Cardiac fibroblast (primary cell): ENCODE data around the gene RFWD3.

Source experiments
- DNase-seq, 2 donors: peaks; one replicate each; pipeline versions ENCODE4 v3.0.0 to v3.0.0-alpha.2; 2010; ENCODE audit warnings: low read depth in 2 of 2
- H3K4me3 ChIP-seq, 2 donors: replicated peaks in 1 of 2; 1 replicate in 1 of 2; 2 replicates in 1 of 2; pipeline ENCODE4 v1.5.1; 2011; ENCODE audit warnings: low read depth in 2 of 2, low read length in 2 of 2, mild to moderate bottlenecking in 2 of 2, moderate library complexity in 1 of 2
- TF ChIP-seq, protein P1 (sequence below): IDR thresholded peaks from one replicate; pipeline ENCODE4 v1.5.1; 2011; ENCODE audit warnings: low read depth, mild to moderate bottlenecking, low read length, inconsistent platforms

The RFWD3 gene

DNA sequence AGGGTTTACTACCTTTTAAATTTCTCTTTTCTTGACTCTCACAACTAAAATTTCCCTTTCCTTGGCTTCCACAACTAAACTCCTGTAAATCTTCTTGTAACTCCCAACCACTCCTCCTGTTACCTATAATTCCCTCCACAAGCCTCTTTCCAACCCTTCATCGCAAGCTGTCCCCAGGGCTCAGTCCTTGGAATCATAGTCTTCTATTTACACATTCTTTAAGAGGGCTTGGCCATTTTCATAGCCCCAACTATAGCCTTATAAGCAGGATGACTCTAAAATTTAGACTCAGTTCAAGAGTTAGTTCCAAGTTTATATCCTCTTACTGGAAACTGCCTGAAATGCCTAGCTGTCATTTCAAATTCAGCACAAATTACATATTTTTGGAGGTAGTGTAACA, 83.7 kb downstream of the RFWD3 start:
- TF ChIP-seq, protein P1, sequence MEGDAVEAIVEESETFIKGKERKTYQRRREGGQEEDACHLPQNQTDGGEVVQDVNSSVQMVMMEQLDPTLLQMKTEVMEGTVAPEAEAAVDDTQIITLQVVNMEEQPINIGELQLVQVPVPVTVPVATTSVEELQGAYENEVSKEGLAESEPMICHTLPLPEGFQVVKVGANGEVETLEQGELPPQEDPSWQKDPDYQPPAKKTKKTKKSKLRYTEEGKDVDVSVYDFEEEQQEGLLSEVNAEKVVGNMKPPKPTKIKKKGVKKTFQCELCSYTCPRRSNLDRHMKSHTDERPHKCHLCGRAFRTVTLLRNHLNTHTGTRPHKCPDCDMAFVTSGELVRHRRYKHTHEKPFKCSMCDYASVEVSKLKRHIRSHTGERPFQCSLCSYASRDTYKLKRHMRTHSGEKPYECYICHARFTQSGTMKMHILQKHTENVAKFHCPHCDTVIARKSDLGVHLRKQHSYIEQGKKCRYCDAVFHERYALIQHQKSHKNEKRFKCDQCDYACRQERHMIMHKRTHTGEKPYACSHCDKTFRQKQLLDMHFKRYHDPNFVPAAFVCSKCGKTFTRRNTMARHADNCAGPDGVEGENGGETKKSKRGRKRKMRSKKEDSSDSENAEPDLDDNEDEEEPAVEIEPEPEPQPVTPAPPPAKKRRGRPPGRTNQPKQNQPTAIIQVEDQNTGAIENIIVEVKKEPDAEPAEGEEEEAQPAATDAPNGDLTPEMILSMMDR, result no peak
- DNase-seq, result no peak
- no peak overlapping the region for H3K4me3 ChIP-seq

DNA sequence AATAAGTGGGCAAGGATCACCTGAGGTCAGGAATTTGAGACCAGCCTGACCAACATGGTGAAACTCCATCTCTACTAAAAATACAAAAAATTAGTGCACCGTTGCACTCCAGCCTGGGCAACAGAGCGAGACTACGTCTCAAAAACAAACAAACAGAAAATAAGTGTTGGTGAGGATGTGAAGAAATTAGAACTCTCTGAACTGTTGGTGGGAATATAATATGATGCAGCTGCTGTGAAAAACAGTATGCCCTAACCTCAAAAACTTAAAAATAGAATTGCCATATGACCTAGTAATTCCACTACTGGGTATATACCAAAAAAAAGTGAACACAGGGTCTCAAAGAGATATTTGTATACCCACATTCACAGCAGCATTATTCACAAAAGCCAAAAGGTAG, 85.8 kb downstream of the RFWD3 start:
- H3K4me3 ChIP-seq, result no peak overlapping the region
- DNase-seq, result no peak
- TF ChIP-seq, protein P1, result no peak

DNA sequence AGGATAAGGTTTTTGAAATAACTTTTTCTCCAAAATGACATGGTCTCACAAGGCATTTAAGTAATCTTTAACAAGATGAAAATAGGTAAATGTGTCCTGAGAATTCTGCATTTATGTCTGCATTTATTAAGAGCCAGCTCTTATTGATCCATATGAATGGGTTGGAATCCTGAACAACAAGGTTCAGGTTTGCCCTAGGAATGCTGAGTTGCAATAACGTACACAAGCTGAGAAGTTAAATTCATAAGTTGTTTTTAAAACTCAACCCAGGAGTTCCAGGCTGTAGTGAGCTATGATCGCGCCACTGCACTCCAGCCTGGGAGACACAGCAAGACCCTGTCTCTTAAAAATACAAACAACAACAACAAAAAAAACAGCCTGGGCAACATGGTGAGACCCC, 87.8 kb downstream of the RFWD3 start:
- TF ChIP-seq, protein P1, result no peak
- H3K4me3 ChIP-seq, result no peak overlapping the region
- DNase-seq, result no peak

DNA sequence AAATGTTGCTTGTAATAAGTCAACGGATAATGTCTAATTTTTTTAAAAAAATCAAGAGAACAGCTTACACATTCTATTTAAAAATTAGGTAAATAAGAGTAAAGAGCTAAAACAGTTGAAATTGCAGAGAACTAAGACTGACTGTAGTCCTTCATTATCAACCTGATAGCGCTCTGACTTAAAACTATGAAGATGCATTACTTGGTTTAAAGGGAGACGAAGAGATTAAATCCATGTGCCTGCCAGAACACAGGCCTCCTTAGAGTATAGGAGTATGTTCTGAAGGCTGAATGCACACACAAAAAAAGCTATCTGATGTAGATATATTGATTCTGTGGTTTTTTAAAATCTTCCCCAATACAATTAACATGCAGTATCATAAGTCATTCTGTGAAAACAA, 88.2 kb downstream of the RFWD3 start:
- no peak overlapping the region for H3K4me3 ChIP-seq
- DNase-seq, result no peak
- TF ChIP-seq, protein P1, result no peak

DNA sequence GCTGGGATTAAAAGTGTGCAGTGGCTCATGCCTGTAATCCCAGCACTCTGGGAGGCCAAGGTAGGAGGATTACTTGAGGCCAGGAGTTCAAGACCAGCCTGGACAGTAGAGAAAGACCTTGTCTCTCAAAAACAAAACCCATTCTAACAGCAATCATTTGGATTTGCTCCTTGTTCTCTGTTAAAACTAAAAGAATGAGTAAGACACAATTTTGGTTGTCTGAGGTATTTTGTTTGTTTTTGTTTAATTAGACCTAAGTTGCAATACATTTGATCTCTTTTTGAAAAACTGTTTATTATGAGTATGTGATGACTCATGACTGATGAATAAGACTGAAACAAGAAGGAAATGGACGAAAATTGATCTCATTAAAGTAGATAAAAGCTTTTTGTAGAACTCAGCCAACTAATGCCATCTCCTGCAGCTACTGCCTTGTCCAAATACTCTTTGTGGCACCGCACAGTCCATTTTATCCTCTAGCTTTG, 88.8 kb downstream of the RFWD3 start:
- no peak overlapping the region for H3K4me3 ChIP-seq
- DNase-seq, result peak; percentile 26 to 39
- TF ChIP-seq, protein P1, result no peak

DNA sequence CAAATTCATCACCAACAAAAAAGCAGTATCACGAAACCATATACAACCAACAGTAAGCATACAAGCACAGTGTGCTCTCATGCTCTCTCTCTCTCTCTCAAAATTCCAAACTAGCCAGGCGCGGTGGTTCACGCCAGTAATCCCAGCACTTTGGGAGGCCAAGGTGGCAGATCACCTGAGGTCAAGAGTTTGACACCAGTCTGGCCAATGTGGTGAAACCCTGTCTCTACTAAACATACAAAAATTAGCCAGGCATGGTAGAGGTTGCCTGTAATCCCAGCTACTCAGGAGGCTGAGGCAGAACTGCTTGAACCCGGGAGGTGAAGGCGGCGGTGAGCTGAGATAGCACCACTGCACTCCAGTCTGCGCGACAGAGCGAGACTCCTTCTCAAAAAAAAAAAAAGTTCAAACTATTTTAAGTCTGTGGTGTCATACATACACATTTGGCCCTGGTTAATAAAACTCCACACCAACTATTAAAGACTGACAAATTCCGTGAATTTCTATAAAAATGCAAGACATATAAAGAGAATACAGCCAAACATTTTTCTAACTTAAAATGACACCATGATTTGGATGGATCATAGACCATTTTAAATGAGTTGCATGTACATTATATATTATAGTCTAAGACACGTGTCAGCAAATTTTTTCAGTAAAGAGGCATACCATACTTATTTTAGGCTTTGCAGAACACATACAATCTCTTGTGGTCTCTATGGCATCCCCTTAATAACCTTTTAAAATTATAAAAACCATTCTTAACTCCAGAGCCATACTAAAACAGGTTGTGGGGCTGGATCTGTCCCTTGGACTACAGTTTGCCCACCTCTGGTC, 90.7 kb downstream of the RFWD3 start:
- TF ChIP-seq, protein P1, result no peak
- DNase-seq, result no peak
- H3K4me3 ChIP-seq, result no peak overlapping the region
